Thymus (tissue), 11 donors: Measurements from ENCODE around the gene PIN1. TPM values are rescaled to one million over a fixed set of nuclear protein-coding genes. Genes with fewer than 3 reads are reported as not detected.

Experiments
- DNase-seq, 9 donors: peaks; one replicate each; pipeline ENCODE4 v3.0.0-alpha.2; 2013; ENCODE audit warnings: low spot score in 9 of 9, low read depth in 6 of 9, missing footprints in 1 of 9
- H3K27ac ChIP-seq, 2 donors: one replicate each; pipeline ENCODE4 v1.5.1; 2013; ENCODE audit warnings: control low read depth in 1 of 2, low read depth in 1 of 2, low read length in 1 of 2, mild to moderate bottlenecking in 1 of 2, moderate library complexity in 1 of 2
- H3K27me3 ChIP-seq, 2 donors: one replicate each; pipeline ENCODE4 v1.5.1; 2013; ENCODE audit warnings: low read length in 1 of 2; ENCODE audit not compliant: control insufficient read depth in 2 of 2, insufficient read depth in 1 of 2
- H3K36me3 ChIP-seq, 2 donors: one replicate each; pipeline ENCODE4 v1.5.1; 2013; ENCODE audit warnings: low read length in 1 of 2, mild to moderate bottlenecking in 1 of 2, moderate library complexity in 1 of 2; ENCODE audit not compliant: control insufficient read depth in 2 of 2, insufficient read depth in 2 of 2
- H3K4me1 ChIP-seq, 2 donors: one replicate each; pipeline ENCODE4 v1.5.1; 2013; ENCODE audit warnings: low read length in 2 of 2; ENCODE audit not compliant: control insufficient read depth in 2 of 2, insufficient read depth in 2 of 2
- H3K4me3 ChIP-seq, 2 donors: one replicate each; pipeline ENCODE4 v1.5.1; 2013; ENCODE audit warnings: low read length in 2 of 2, control low read depth in 1 of 2, mild to moderate bottlenecking in 1 of 2
- H3K9me3 ChIP-seq, 2 donors: one replicate each; pipeline ENCODE4 v1.5.1; 2013; ENCODE audit warnings: low read length in 1 of 2, mild to moderate bottlenecking in 1 of 2; ENCODE audit not compliant: control insufficient read depth in 2 of 2, insufficient read depth in 1 of 2
- WGBS: extraction: QIAGEN DNeasy Blood & Tissue Kit; methylation state at CpG from one replicate; pipeline ENCODE4 v1.1.7; 2013; 5-methylcytosine and 5-hydroxymethylcytosine counted together
- polyA plus RNA-seq: library from polyadenylated mRNA; stranded (reverse); fragments of 200-250 nt; gene quantifications from one replicate; pipeline ENCODE4 v1.2.3, GENCODE V29; 2013
- total RNA-seq: library from RNA; stranded (reverse); fragments of 120-200 nt; gene quantifications from one replicate; pipeline ENCODE4 v1.2.4, GENCODE V29; 2013
- donor health status: healthy.

The PIN1 gene
- total and polyA plus RNA-seq, 2 donors: 87.5 to 118 TPM

DNA sequence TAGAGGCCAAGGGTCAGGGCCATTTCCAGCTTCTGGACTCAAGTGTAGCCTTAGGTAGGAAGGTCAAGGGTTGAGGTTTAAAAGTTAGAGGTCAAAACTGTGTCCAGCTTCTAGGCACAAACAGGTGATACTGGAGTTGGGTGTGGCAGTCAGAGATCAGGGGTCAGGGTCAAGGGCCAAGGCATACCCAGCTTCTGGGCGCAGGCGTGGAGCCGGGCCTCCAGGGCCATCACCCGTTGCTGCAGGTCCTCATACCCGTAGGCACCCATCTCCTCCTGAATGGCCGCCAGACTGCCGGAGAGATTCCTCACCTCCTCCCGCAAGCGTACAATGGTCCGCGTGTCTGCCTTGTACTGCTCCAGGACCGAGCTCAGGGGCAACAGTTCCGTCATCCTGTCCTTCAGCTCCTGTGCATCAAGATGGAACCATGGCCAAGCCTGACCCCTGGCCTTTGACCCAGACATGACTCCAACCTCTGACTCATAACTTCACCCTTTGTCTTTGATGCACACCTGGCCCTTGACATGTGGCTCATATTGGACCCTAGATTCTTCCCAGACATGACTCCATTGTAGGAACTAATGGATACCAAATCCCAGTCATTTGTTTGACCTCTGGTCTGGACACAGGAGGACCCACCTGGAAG is 22.1 kb downstream of the PIN1 start:
- Histone ChIP-seq H3K9me3 (peaks cover 0 to 7% of the 10 kb centered on the region in 2 donors), H3K36me3 (peaks cover 12 to 18% of the 10 kb centered on the region in 2 donors), H3K4me1 (peaks cover 39 to 59% of the 10 kb centered on the region in 2 donors), H3K27me3 (no peaks in the 10 kb centered on the region), H3K27ac (peak overlapping the region; percentile 94 to 97), H3K4me3 (peak overlapping the region; percentile 34 to 53)
- DNase-seq: no peak
- WGBS: 97% methylated on average over 13 of the region's 13 CpGs

DNA sequence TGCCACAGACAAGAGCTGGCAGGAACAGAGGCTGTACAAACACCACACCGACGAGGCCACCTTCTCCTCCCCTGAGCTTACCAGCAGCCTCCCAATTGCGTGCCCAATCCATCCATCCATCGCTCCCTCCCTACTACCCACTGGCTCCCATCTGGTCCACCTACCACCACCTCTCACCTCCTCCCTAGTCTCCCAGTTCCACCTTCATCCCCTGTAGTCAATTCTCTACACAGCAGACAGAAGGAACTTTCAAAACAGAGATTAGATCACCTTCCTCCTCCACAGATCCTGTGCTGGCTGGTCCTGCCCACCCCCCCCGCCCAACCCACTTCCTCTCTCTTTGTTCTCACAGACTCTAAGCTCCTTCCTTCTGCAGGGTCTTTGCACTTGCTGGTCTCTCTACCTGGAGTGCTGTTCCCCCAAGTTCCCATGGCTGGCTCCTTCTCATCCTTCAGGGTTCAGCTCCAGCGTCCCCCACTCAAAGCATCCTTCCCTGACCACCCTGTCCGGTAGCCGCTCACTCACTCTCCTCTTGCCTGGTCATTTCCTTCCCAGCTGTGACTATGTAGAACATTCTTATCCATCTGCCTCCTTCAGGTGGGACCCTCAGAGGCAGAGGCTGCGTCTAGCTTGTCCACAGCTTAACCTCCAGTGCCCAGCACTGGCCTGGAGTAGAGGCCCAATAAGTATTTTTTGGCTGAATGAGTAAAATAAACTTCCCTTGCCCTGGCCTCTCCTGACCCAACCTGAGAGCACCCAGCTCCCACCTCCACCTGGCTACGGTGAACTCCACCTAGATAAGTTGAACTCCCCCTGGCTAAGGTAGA is 23.0 kb downstream of the PIN1 start:
- peak overlapping the region; percentile 34 to 53 for H3K4me3 ChIP-seq
- H3K27me3 ChIP-seq: no peaks in the 10 kb centered on the region
- WGBS: 44% methylated on average over 10 of the region's 10 CpGs
- peaks cover 12% of the 10 kb centered on the region in 2 donors for H3K36me3 ChIP-seq
- peak overlapping the region; percentile 94 to 97 for H3K27ac ChIP-seq
- peaks cover 0 to 7% of the 10 kb centered on the region in 2 donors for H3K9me3 ChIP-seq
- peak; percentile 66 to 90 (median 71) for DNase-seq
- H3K4me1 ChIP-seq: peaks cover 43 to 68% of the 10 kb centered on the region in 2 donors

DNA sequence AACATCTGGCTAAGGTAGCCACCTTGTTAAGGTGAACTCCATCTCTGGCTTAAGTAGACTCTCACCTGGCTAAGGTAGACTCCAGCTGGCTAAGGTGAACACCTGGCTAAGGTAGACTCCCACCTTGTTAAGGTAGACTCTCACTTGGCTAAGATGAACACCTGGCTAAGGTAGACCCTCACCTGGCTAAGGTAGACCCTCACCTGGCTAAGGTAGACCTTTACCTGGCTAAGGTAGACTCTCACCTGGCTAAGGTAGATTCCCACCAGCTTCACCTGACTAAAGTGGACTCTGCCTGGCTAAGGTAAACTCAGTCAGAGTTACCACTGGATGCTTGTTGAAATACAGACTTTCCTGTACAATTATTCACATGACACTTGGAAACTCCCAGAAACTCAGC is 23.6 kb downstream of the PIN1 start:
- Histone ChIP-seq H3K9me3 (peaks cover 0 to 7% of the 10 kb centered on the region in 2 donors), H3K27me3 (no peaks in the 10 kb centered on the region), H3K4me1 (peaks cover 49 to 74% of the 10 kb centered on the region in 2 donors), H3K27ac (peak overlapping the region; percentile 94 to 97), H3K4me3 (no peak overlapping the region), H3K36me3 (peaks cover 12% of the 10 kb centered on the region in 2 donors)
- no peak for DNase-seq

DNA sequence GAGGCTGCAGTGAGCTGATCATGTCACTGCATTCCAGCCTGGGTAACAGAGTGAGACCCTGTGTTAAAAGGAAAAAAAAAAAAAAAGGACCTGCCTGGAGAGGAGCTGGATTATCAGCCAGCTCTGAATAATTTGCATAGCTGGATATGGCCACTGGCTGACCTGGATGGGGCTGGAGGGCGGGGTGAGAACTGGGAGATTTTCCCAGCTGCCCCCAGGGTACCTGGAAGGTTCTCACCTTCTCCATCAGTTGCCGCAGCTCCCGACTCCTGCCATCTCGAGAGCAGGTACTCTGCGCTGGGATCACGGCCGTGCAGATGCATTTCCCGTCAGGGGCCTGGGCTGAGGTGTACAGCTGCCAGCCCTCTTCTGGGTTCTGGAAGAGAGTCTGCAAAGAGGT is 25.3 kb downstream of the PIN1 start:
- DNase-seq: no peak
- Histone ChIP-seq H3K9me3 (peaks cover 0 to 4% of the 10 kb centered on the region in 2 donors), H3K36me3 (peaks cover 0 to 7% of the 10 kb centered on the region in 2 donors), H3K27ac (no peak overlapping the region), H3K4me1 (peaks cover 63 to 90% of the 10 kb centered on the region in 2 donors), H3K27me3 (no peaks in the 10 kb centered on the region), H3K4me3 (no peak overlapping the region)
- 91% methylated on average over 8 of the region's 8 CpGs for WGBS

DNA sequence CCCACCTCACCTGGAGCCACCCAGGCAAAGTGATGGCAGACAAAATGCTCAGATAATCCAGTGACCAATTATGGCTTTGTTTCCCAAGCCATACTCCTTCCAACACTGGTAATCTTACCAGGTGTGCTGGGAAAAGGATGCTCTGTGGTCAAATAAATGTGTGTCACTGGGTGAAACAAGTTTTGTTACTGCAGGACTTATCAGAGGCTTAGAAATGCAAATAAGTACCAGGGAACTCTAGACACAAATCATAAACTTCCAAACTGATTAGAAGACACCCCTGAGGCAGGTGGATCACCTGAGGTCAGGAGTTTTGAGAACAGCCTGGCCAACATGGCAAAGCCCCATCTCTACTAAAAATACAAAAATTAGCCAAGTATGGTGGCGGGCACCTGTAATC is 26.4 kb downstream of the PIN1 start:
- no peak overlapping the region for H3K4me3 ChIP-seq
- H3K27me3 ChIP-seq: no peaks in the 10 kb centered on the region
- no peak for DNase-seq
- H3K27ac ChIP-seq: peak overlapping the region in 1 of 2 donors; percentile 63
- H3K9me3 ChIP-seq: peaks cover 0 to 4% of the 10 kb centered on the region in 2 donors
- H3K36me3 ChIP-seq: peaks cover 0 to 6% of the 10 kb centered on the region in 2 donors
- peaks cover 67 to 98% of the 10 kb centered on the region in 2 donors for H3K4me1 ChIP-seq
- 100% methylated on average over 1 of the region's 1 CpG for WGBS

DNA sequence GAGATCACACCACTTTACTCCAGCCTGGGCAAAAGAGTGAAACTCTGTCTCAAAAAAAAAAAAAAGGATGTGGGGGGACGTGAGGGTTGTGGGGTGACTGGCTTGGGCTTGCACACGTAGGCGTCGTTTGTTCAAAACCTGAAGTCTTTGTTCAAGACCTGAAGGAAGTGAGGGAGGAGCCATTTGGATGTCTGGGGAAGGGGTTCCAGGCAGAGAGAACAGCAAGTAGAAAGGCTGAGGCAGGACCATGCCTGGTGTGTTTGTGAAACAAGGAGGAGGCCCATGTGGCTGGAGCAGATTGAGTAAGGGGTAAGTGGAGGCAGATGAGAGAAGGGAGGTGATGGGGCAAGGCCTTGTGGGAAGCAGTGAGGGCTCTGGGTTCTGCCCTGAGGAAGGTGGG is 27.8 kb downstream of the PIN1 start:
- H3K27ac ChIP-seq: peak overlapping the region; percentile 73 to 92
- WGBS: 30% methylated on average over 4 of the region's 4 CpGs
- peak overlapping the region; percentile 30 to 38 for H3K4me3 ChIP-seq

DNA sequence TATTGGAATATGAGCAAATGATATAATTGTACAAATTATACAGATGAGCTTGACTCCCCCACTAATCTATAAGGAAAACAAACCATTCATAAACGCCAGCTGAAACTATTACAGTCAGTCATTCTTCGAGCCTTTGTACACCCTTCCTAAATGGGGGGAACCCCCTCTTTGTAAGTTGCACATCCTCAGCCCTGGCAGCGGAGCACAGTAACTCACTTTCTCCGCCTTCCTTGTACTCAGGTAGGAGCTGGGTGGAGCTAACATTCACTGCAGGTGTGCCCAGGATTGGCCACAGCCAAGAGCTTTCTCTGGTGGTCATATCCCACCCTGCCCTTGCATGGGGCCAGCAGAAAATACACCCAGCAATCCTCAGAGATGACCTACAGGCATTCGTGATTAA is 28.6 kb downstream of the PIN1 start:
- H3K9me3 ChIP-seq: no peaks in the 10 kb centered on the region
- peak overlapping the region; percentile 8 to 30 for H3K4me3 ChIP-seq
- H3K27me3 ChIP-seq: no peaks in the 10 kb centered on the region
- peak overlapping the region; percentile 64 to 73 for H3K27ac ChIP-seq
- H3K4me1 ChIP-seq: peaks cover 56 to 92% of the 10 kb centered on the region in 2 donors
- peak in 1 of 9 donors; percentile 53 for DNase-seq
- WGBS: 87% methylated on average over 5 of the region's 5 CpGs
- no peaks in the 10 kb centered on the region for H3K36me3 ChIP-seq

More for the DNA sequence above, 27.8 kb downstream of the PIN1 start:
- H3K9me3 ChIP-seq: peaks cover 0 to 4% of the 10 kb centered on the region in 2 donors
- peaks cover 63 to 97% of the 10 kb centered on the region in 2 donors for H3K4me1 ChIP-seq
- no peaks in the 10 kb centered on the region for H3K27me3 ChIP-seq
- H3K36me3 ChIP-seq: no peaks in the 10 kb centered on the region
- peak in 6 of 9 donors; percentile 49 to 83 (median 58) for DNase-seq

DNA sequence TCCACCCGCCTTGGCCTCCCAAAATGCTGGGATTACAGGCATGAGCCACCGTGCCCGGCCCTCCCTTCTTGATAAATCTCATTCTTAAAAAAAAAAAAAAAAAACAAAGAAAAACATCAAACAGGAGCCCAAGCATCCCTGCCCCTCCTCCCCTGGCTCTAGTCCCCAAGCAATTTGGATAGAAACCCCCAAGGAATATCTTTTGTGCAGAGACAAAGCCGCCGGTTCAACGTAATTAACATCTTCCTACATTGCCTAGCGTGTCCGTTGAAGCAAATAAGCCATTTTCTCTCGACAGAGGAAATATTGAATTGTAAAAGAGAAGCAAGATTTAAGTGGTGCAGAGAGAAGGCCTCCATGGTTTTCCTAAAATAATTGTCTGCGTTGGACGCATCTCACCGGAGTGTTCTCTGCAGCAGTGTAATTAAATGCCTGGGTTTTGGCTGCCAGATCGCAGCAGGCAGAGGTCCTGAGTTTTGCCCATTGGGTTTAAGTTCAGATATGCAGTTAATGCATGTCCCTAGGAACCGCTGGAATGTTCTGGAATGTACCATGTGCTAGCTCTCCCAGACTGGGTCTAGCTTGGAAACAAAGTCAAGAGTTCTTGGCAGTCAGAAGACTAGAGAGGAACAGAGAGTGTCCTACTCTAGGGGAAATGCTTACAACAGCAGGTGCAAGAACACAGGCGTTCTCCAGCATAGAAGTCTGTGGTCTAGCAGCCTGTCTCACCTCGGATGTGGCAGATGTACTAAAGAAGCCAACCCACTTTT is 30.8 kb downstream of the PIN1 start:
- Histone ChIP-seq H3K4me3 (peak overlapping the region in 1 of 2 donors; percentile 3), H3K27ac (peak overlapping the region; percentile 79 to 92), H3K36me3 (no peaks in the 10 kb centered on the region), H3K27me3 (no peaks in the 10 kb centered on the region), H3K4me1 (peaks cover 49 to 71% of the 10 kb centered on the region in 2 donors), H3K9me3 (no peaks in the 10 kb centered on the region)
- DNase-seq: peak; percentile 55 to 94 (median 82)
- WGBS: 81% methylated on average over 16 of the region's 16 CpGs
